Measurements from ENCODE around the gene EPB41L4A.

- TF ChIP-seq CTCF (IDR thresholded peaks at IDR 0.05), result no peak
- no peak for TF ChIP-seq POLR2A (IDR thresholded peaks at IDR 0.05)
Measured at GRCh38 chr5:112348387-112348786, 70.7 kb downstream of the EPB41L4A start.

Measured in body of pancreas (tissue), 4 donors.